WI38 (cell line): Measurements from ENCODE around the gene NUCKS1.

Experiments
- H3K4me3 ChIP-seq: 2 replicates; pipeline ENCODE4 v1.5.1; 2011; ENCODE audit warnings: low read depth, mild to moderate bottlenecking, control low read depth, low read length
- CTCF ChIP-seq: IDR thresholded peaks from 2 replicates; pipeline ENCODE4 v1.5.1; 2012; ENCODE audit warnings: low read depth, mild to moderate bottlenecking, control low read depth, low read length

Gene NUCKS1

DNA sequence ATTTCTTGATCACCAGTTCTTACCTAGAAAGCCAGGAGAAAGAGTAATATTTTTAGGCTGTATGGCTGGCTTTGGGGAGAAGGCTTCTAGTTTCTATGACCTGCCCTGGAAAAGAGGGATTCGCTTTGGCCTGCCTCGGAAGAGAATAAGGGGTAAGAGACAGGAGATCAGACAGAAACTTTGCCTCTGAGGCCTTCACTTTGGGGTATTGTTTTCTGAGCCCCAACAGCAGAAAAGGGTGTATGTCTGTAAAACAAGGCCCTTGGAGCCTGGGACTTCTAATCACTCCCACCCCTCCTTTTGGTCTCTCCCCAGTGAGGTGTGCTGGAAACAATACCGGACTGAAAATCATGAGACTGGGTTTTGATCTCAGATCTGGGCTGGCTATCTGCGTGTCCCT lies 74.7 kb downstream of the NUCKS1 start:
- TF ChIP-seq CTCF, result no peak

GRCh38 chr1:205672970-205673369 lies 77.0 kb downstream of the NUCKS1 start:
- TF ChIP-seq CTCF, result no peak
- H3K4me3 ChIP-seq, result no peak overlapping the region

More for the DNA sequence above, 74.7 kb downstream of the NUCKS1 start:
- no peak overlapping the region for H3K4me3 ChIP-seq

DNA sequence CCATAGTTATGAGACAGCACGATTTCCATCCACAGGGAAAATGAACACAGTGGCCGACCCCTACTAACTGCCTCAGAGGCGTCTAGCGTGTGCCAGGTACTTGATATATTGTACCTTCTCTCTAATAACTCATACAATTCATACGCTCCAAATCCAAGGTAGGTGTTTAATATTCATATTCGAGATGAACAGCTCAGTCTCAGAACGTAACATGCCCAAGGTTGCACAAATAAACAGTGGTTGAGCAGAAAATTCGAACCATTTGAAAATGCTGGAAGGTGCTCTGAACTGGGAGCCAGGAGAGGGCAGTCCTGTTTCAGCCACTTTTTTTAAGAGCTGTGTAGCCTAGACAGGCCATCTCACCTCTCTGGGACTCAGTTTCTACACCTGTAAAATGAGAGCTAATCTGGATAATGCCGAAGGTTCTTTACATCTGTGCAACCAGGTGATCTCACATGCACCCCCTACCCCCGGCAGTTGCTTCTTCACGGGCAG lies 77.5 kb downstream of the NUCKS1 start:
- no peak for TF ChIP-seq CTCF
- no peak overlapping the region for H3K4me3 ChIP-seq

GRCh38 chr1:205670611-205671430 lies 79.2 kb downstream of the NUCKS1 start:
- TF ChIP-seq CTCF, result no peak
- no peak overlapping the region for H3K4me3 ChIP-seq

DNA sequence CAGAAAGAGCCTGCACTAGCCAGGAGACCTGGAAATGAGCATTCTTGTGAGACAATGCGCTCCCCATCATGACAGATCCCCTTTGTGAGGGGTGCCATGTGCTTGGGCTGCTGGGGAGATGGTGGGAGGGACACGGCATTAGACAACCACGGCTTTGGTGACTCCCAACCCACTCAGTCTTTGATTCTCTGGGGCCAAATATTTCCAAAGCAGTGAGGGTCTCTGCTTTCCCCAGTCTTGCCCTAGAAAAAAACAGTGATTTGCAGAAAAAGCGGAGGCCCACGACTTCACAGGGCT lies 79.9 kb downstream of the NUCKS1 start:
- H3K4me3 ChIP-seq, result no peak overlapping the region
- TF ChIP-seq CTCF, result no peak

- no peak for TF ChIP-seq CTCF
- H3K4me3 ChIP-seq, result no peak overlapping the region
These were observed 80.4 kb downstream of the NUCKS1 start for GRCh38 chr1:205669341-205670149.

DNA sequence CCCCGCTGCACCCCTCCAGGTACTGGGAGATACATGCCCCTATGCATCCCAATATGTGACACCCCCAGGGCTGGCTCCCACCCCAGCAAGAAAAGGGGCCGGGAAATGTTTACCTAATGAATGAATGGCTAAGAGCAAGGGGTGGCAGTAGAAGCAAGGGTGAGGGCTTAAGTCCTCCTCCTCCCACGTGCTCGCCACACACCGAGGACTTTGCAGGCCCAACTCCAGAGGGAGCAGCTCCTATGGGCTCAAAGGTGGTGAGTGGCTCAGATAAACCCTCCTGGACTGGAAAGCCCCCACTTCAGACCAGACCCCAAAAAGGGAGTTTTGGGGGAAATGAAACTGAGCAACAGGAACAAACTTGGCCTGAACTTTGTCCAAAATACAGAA lies 81.0 kb downstream of the NUCKS1 start:
- H3K4me3 ChIP-seq, result no peak overlapping the region

More for the DNA sequence above, 81.0 kb downstream of the NUCKS1 start:
- no peak for TF ChIP-seq CTCF
